Bronchial epithelial cell (primary cell): ENCODE data around the gene TLCD1. TPM values are rescaled to one million over a fixed set of nuclear protein-coding genes. Genes with fewer than 3 reads are reported as not detected.

ENCODE experiments used
- DNase-seq: peaks from one replicate; pipeline ENCODE4 v3.0.0-alpha.2; 2010; ENCODE audit warnings: low read depth
- FAIRE-seq: peaks from 2 replicates; lab custom pipeline; 2011; peaks lifted over from hg19 to GRCh38; lab: Jason Lieb, UNC
- H3K27me3 ChIP-seq: 2 replicates; pipeline ENCODE4 v1.5.1; 2011; ENCODE audit warnings: low read length; ENCODE audit not compliant: control insufficient read depth, insufficient read depth
- H3K36me3 ChIP-seq: 2 replicates; pipeline ENCODE4 v1.5.1; 2011; ENCODE audit warnings: low read length; ENCODE audit not compliant: control insufficient read depth, insufficient read depth
- H3K4me3 ChIP-seq: 2 replicates; pipeline ENCODE4 v1.5.1; 2011; ENCODE audit warnings: mild to moderate bottlenecking, low read depth, low read length, control low read depth
- CTCF ChIP-seq: IDR thresholded peaks from 2 replicates; pipeline ENCODE4 v1.5.1; 2011; ENCODE audit warnings: mild to moderate bottlenecking, moderate library complexity, low read length, control low read depth, inconsistent platforms; ENCODE audit not compliant: insufficient read depth, severe bottlenecking
- total RNA-seq: library from RNA; depleted of rRNA; stranded (reverse); fragments of >200 nt; gene quantifications from 2 replicates; pipeline ENCODE4 v1.2.1, GENCODE V29; 2014

TLCD1 gene
- total RNA-seq, 1 donor from 2014 or later, result 7.4 TPM

- Histone ChIP-seq H3K36me3 (peaks cover 29% of the 10 kb centered on the region), H3K4me3 (no peak overlapping the region), H3K27me3 (no peaks in the 10 kb centered on the region)
- TF ChIP-seq CTCF, result no peak
- FAIRE-seq, result no peak
- no peak for DNase-seq
These were observed 37.2 kb upstream of the TLCD1 start for GRCh38 chr17:28763137-28763799.

- FAIRE-seq (no peak), DNase-seq (peak; percentile 56)
- TF ChIP-seq CTCF, result no peak
- Histone ChIP-seq H3K36me3 (peaks cover 26% of the 10 kb centered on the region), H3K27me3 (no peaks in the 10 kb centered on the region), H3K4me3 (no peak overlapping the region)
These were observed 34.8 kb upstream of the TLCD1 start for GRCh38 chr17:28760601-28761562.

GRCh38 chr17:28759256-28759865 is 33.3 kb upstream of the TLCD1 start:
- H3K36me3 ChIP-seq, result peaks cover 22% of the 10 kb centered on the region
- no peak overlapping the region for H3K4me3 ChIP-seq
- no peak for FAIRE-seq
- H3K27me3 ChIP-seq, result no peaks in the 10 kb centered on the region
- no peak for TF ChIP-seq CTCF
- DNase-seq, result no peak

DNA sequence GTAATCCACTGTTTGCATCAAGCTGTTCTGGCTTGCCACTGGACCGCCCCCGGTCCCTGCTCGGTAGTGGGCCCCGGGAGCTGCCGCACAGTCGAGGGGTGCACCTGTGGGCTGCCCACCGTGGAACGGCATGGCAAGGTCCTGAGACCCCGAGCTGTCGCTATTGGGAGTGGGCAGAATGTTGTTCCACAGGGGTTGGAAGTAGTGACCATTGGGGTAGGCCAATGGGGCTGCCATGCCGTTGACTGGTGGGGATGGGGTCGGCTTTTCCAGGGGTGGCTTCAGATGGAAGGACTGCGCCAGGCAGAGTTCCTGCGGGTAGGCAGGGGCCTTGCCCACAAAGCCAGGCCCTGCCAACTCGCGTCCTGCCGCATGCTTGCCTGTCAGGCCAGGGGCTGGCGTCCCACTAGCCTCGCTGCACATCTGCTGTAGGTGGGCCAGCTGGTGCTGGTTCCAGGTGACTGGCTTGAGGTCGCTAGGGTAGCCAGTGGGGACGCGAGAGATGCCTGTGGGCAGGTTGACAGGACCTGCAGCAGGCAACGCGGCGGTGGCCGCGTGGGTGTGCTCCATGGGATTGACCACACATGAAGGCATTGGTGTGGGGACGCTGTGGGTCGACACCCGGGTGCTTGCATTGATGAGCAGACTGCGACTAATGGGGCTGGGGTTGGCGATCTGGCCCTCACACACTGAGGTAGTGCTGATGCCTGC is 32.5 kb upstream of the TLCD1 start:
- FAIRE-seq, result no peak
- Histone ChIP-seq H3K27me3 (no peaks in the 10 kb centered on the region), H3K36me3 (peaks cover 22% of the 10 kb centered on the region), H3K4me3 (no peak overlapping the region)
- TF ChIP-seq CTCF, result no peak
- no peak for DNase-seq

GRCh38 chr17:28756049-28756804 is 30.2 kb upstream of the TLCD1 start:
- no peak for DNase-seq
- no peaks in the 10 kb centered on the region for H3K27me3 ChIP-seq
- no peak overlapping the region for H3K4me3 ChIP-seq
- FAIRE-seq, result no peak
- peaks cover 17% of the 10 kb centered on the region for H3K36me3 ChIP-seq
- TF ChIP-seq CTCF, result no peak
